Tibial nerve (tissue), 4 donors: ENCODE results near the gene LNP1. TPM values are rescaled to one million over a fixed set of nuclear protein-coding genes. Genes with fewer than 3 reads are reported as not detected.

ENCODE experiments used
- DNase-seq, 2 donors: peaks; one replicate each; pipeline ENCODE4 v3.0.0-alpha.2; 2019; ENCODE audit warnings: low spot score in 2 of 2
- H3K27ac ChIP-seq, 4 donors: fragments of 200-600 bp; sonication (generic) in 3 of 4; one replicate each; pipeline ENCODE4 v1.5.1; 2017 to 2019; ENCODE audit warnings: mild to moderate bottlenecking in 1 of 4
- H3K27me3 ChIP-seq, 2 donors: fragments of 200-600 bp; sonication (generic) in 1 of 2; one replicate each; pipeline versions ENCODE4 v1.5.1 to v1.6.0; 2017 to 2019
- H3K36me3 ChIP-seq, 3 donors: fragments of 200-600 bp; sonication (generic); one replicate each; pipeline ENCODE4 v1.5.1; 2018 to 2019
- H3K4me1 ChIP-seq, 4 donors: fragments of 200-600 bp; sonication (generic) in 3 of 4; one replicate each; pipeline ENCODE4 v1.5.1; 2017 to 2019
- H3K4me3 ChIP-seq, 4 donors: fragments of 200-600 bp; sonication (generic) in 3 of 4; one replicate each; pipeline ENCODE4 v1.5.1; 2017 to 2019; ENCODE audit warnings: mild to moderate bottlenecking in 1 of 4, moderate library complexity in 1 of 4
- H3K9me3 ChIP-seq, 4 donors: fragments of 200-600 bp; sonication (generic) in 3 of 4; one replicate each; pipeline ENCODE4 v1.5.1; 2017 to 2019
- EP300 ChIP-seq, 2 donors: sonication (generic); formaldehyde crosslinking; IDR thresholded peaks; one replicate each; pipeline ENCODE4 v1.6.1; 2017; ENCODE audit warnings: antibody characterized with exemption in 2 of 2, mild to moderate bottlenecking in 1 of 2
- POLR2A ChIP-seq, 2 donors: fragments of 450-650 bp; IDR thresholded peaks; one replicate each; pipeline ENCODE4 v1.6.1; 2017; ENCODE audit warnings: antibody characterized with exemption in 2 of 2, mild to moderate bottlenecking in 2 of 2, moderate library complexity in 2 of 2
- WGBS, 2 donors: methylation state at CpG; one replicate each; pipeline ENCODE4 v1.1.5; 2018; 5-methylcytosine and 5-hydroxymethylcytosine counted together
- total RNA-seq, 4 donors: library from RNA; depleted of rRNA; stranded (reverse); fragments of >200 nt; gene quantifications; one replicate each; pipeline ENCODE4 v1.1.0, GENCODE V29; 2016
- TF ChIP-seq, protein P1 (sequence below), 5 experiments: fragments of 200-600 bp in 3 of 5; fragments of 450-650 bp in 2 of 5; sonication (generic) in 3 of 5; IDR thresholded peaks; one replicate each; pipeline ENCODE4 v1.5.1; 2016 to 2019; ENCODE audit warnings: antibody characterized with exemption in 5 of 5, mild to moderate bottlenecking in 3 of 5, moderate library complexity in 2 of 5

Gene LNP1
- total RNA-seq, 4 donors from 2014 or later = 1.5 to 5.7 (median 4.9) TPM

DNA sequence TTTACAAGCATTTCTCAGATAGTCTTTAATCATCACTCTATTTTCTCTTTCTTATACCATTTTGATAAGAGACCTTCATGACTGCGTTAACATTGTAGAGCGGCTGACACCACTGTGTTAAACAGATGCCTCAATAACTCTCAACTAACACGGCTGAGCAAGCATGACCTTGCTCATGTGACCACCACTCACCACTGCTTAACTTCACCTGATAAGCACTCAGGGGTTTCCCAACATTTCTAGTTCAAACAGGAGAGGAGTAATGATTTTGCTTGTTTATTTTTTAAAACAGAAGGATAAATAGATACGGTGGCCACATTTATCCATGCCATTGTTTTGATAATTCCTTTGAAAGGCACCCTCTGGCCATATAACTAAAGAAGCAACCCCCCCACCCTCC, 53.3 kb downstream of the LNP1 start:
- H3K36me3 ChIP-seq = peaks cover 0 to 11% (median 0%) of the 10 kb centered on the region in 3 donors
- no peaks in the 10 kb centered on the region for H3K27me3 ChIP-seq
- no peak overlapping the region for H3K4me3 ChIP-seq
- WGBS, 2 donors = 88 to 90% methylated on average over 4 of the region's 4 CpGs
- H3K9me3 ChIP-seq = no peaks in the 10 kb centered on the region
- DNase-seq = no peak
- H3K27ac ChIP-seq = no peak overlapping the region
- no peaks in the 10 kb centered on the region for H3K4me1 ChIP-seq
- TF ChIP-seq EP300 (IDR thresholded peaks at IDR 0.05) = no peak
- TF ChIP-seq, protein P1, sequence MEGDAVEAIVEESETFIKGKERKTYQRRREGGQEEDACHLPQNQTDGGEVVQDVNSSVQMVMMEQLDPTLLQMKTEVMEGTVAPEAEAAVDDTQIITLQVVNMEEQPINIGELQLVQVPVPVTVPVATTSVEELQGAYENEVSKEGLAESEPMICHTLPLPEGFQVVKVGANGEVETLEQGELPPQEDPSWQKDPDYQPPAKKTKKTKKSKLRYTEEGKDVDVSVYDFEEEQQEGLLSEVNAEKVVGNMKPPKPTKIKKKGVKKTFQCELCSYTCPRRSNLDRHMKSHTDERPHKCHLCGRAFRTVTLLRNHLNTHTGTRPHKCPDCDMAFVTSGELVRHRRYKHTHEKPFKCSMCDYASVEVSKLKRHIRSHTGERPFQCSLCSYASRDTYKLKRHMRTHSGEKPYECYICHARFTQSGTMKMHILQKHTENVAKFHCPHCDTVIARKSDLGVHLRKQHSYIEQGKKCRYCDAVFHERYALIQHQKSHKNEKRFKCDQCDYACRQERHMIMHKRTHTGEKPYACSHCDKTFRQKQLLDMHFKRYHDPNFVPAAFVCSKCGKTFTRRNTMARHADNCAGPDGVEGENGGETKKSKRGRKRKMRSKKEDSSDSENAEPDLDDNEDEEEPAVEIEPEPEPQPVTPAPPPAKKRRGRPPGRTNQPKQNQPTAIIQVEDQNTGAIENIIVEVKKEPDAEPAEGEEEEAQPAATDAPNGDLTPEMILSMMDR (IDR thresholded peaks at IDR 0.05) = no peak
- TF ChIP-seq POLR2A (IDR thresholded peaks at IDR 0.05) = no peak

DNA sequence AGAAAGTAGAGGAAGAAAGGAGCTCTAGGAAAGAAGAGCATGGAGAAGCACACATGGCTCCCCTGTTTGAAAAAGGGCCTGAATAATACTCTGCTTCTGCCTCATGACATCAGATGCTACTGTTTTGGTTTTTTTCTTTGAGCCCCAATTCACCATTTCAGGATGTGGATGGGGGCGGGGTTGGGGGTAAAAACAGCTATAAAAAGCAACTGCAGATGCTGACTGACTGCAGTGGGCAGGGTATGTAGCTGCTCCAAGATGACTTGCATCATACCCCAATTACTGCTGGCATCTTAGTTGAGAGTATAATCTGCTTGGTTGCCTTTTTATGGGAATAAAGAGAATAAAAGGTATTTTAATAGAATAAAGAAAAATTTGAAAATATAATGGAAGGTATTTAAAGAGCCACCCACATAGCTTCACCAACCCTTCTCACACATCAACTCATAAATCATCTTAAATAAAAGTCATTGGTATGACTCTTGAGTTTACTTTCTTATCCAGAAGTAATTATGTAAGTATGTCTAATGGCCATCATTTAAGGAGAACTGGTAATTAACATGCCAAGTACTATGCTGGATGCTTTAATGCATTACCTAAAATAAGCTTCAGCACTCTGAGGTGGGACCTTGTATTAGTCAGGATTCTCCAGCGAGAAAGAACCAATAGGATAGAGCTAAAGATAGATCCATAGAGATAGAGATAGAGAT, 54.7 kb downstream of the LNP1 start:
- H3K4me1 ChIP-seq = no peaks in the 10 kb centered on the region
- DNase-seq = no peak
- no peaks in the 10 kb centered on the region for H3K27me3 ChIP-seq
- no peaks in the 10 kb centered on the region for H3K9me3 ChIP-seq
- H3K36me3 ChIP-seq = peaks cover 0 to 11% (median 0%) of the 10 kb centered on the region in 3 donors
- TF ChIP-seq, protein P1 (IDR thresholded peaks at IDR 0.05) = no peak
- TF ChIP-seq POLR2A (IDR thresholded peaks at IDR 0.05) (no peak), EP300 (IDR thresholded peaks at IDR 0.05) (no peak)
- H3K27ac ChIP-seq = no peak overlapping the region
- 88 to 91% methylated on average over 2 of the region's 2 CpGs for WGBS, 2 donors
- H3K4me3 ChIP-seq = no peak overlapping the region

DNA sequence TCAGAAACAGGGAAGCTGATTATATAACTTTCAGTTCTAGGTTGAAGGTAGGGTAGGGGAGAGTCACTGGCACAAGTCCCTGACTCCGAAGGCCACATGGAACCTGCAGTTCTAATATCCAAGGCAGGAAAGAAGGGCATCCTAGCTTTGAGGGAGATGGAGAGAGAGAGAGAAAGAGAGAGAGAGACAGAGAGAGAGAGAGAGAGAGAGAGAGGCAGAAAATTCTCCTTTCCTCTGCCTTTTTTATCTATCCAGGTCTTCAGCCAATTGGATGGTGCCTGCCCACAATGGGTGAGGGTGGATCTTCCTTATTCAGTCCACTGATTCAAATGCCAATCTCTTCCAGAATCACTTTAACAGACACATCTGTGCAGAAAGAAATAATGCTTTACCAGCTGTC, 55.4 kb downstream of the LNP1 start:
- 96 to 97% methylated on average over 1 of the region's 1 CpG for WGBS, 2 donors
- H3K9me3 ChIP-seq = no peaks in the 10 kb centered on the region
- peaks cover 0 to 11% (median 0%) of the 10 kb centered on the region in 3 donors for H3K36me3 ChIP-seq
- no peak for DNase-seq
- TF ChIP-seq, protein P1 (IDR thresholded peaks at IDR 0.05) = no peak
- TF ChIP-seq POLR2A (IDR thresholded peaks at IDR 0.05) = no peak
- no peak overlapping the region for H3K4me3 ChIP-seq
- no peaks in the 10 kb centered on the region for H3K4me1 ChIP-seq
- H3K27ac ChIP-seq = no peak overlapping the region
- H3K27me3 ChIP-seq = no peaks in the 10 kb centered on the region

- 97% methylated on average over 1 of the region's 1 CpG for WGBS, 2 donors
- no peak for TF ChIP-seq EP300 (IDR thresholded peaks at IDR 0.05)
- no peak overlapping the region for H3K4me3 ChIP-seq
- no peaks in the 10 kb centered on the region for H3K9me3 ChIP-seq
- H3K4me1 ChIP-seq = no peaks in the 10 kb centered on the region
- DNase-seq = no peak
- no peaks in the 10 kb centered on the region for H3K27me3 ChIP-seq
- H3K27ac ChIP-seq = no peak overlapping the region
- peaks cover 0 to 3% (median 0%) of the 10 kb centered on the region in 3 donors for H3K36me3 ChIP-seq
These were observed 56.5 kb downstream of the LNP1 start for GRCh38 chr3:100457811-100458210.

GRCh38 chr3:100458814-100459213, 57.5 kb downstream of the LNP1 start:
- no peaks in the 10 kb centered on the region for H3K27me3 ChIP-seq
- 100% methylated on average over 1 of the region's 1 CpG for WGBS, 2 donors
- H3K4me1 ChIP-seq = no peaks in the 10 kb centered on the region
- H3K27ac ChIP-seq = no peak overlapping the region
- no peaks in the 10 kb centered on the region for H3K36me3 ChIP-seq
- no peak for TF ChIP-seq EP300 (IDR thresholded peaks at IDR 0.05)
- TF ChIP-seq POLR2A (IDR thresholded peaks at IDR 0.05) = no peak
- TF ChIP-seq, protein P1 (IDR thresholded peaks at IDR 0.05) = no peak
- DNase-seq = no peak
- no peak overlapping the region for H3K4me3 ChIP-seq
- no peaks in the 10 kb centered on the region for H3K9me3 ChIP-seq
